ENCODE measurements around the gene OPTC.

Gene OPTC

DNA sequence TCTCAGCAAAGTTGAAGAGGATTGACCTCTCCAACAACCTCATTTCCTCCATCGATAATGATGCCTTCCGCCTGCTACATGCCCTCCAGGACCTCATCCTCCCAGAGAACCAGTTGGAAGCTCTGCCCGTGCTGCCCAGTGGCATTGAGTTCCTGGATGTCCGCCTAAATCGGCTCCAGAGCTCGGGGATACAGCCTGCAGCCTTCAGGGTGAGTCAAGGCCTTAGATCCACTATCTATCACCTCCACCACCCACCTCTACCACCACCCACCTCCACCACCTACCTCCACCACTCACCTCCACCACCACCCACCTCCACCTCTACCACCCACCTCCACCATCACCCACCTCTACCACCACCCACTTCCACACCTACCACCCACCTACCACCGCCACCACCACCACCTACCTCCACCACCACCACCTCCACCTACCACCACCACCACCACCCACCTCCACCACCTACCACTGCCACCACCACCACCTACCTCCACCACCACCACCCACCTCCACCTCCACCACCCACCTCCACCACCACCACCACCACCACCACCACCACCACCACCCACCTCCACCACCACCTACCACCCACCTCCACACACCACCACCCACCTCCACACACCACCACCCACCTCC is 5.8 kb downstream of the OPTC start:
- TF ChIP-seq, protein P1, sequence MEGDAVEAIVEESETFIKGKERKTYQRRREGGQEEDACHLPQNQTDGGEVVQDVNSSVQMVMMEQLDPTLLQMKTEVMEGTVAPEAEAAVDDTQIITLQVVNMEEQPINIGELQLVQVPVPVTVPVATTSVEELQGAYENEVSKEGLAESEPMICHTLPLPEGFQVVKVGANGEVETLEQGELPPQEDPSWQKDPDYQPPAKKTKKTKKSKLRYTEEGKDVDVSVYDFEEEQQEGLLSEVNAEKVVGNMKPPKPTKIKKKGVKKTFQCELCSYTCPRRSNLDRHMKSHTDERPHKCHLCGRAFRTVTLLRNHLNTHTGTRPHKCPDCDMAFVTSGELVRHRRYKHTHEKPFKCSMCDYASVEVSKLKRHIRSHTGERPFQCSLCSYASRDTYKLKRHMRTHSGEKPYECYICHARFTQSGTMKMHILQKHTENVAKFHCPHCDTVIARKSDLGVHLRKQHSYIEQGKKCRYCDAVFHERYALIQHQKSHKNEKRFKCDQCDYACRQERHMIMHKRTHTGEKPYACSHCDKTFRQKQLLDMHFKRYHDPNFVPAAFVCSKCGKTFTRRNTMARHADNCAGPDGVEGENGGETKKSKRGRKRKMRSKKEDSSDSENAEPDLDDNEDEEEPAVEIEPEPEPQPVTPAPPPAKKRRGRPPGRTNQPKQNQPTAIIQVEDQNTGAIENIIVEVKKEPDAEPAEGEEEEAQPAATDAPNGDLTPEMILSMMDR (IDR thresholded peaks at IDR 0.05; ENCODE audit: insufficient read depth, low read depth, low read length, missing control alignments), result no peak
- no peak for DNase-seq (ENCODE audit: low read depth)
- H3K4me3 ChIP-seq (ENCODE audit: low read length), result no peak overlapping the region

DNA sequence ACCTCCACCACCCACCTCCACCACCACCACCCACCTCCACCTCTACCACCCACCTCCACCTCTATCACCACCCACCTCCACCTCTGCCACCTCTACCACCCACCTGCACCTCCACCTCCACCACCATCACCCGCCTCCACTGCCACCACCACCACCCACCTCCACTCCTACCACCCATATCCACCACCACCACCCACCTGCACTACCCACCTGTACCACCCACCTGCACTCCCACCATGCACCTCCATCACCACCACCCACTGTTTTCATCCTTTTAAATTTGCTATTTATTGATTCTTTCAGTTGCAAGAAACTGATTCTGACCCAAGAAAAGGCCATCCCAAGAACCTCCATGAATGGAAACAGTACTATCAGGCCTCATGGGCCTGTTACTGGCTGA is 6.3 kb downstream of the OPTC start:
- TF ChIP-seq, protein P1 (IDR thresholded peaks at IDR 0.05; ENCODE audit: insufficient read depth, low read depth, low read length, missing control alignments), result no peak

DNA sequence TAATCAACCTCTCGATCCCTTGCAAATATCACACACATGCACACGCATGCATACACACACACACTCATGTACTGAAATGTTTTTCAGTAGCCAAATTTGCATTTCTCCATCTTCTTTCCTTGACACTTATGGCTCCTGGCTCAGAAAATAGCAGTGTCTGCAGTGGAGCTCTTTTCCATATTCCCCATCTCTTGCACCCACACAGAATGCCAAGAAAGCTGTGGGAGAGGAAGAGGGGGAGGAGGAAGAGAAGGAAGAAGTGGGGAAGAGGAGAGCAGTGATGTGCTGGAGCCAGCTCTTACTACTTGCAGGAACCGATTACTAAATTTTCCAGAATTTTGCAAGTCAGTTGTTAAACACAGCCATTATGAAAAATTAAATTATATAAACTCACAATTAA is 9.9 kb downstream of the OPTC start:
- TF ChIP-seq, protein P1 (IDR thresholded peaks at IDR 0.05; ENCODE audit: insufficient read depth, low read depth, low read length, missing control alignments), result no peak
- no peak for DNase-seq (ENCODE audit: low read depth)
- no peak overlapping the region for H3K4me3 ChIP-seq (ENCODE audit: low read length)

More for the DNA sequence above, 6.3 kb downstream of the OPTC start:
- no peak for DNase-seq (ENCODE audit: low read depth)
- H3K4me3 ChIP-seq (ENCODE audit: low read length), result no peak overlapping the region

DNA sequence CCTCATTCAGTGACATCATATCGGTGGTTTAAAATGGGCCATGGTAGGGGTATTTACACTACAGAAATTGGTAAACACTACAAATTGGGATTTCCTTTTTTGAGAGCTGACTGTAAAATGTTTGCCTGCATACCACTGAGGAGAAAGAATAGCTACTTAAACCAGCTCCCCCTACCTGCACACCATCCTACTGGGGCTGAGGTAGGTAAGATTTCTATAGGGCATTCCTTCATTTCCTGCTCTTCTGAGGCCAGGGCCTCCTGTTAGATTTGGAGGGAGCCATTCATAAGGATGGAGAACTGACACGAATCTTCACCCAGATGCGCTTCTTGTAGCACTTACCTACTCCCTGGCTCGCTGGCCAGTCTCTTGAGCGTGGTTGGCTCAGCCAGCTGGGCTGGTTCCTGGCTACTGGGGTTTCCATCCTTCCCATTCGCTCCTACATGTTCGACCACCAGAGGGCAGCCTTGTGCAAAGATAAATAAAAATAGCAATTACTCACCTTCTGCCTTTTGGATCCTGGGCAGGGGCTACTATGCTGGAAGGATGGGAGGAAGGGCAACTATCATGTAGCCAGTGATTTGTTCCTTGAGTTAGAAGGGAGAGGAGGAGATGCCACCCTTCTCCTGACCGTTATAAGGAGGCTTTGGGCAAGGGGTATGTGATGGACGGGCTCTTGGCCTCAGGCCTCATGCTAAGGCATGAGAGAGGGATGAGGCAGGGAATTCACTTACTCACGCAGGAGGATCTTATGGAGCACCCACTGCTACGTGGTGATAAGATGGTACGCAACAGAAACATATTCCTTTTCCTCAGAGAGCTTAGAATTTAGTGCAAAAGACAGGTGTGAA is 10.7 kb downstream of the OPTC start:
- DNase-seq (ENCODE audit: low read depth), result peak; percentile 86
- TF ChIP-seq, protein P1 (IDR thresholded peaks at IDR 0.05; ENCODE audit: insufficient read depth, low read depth, low read length, missing control alignments), result peak; percentile 70
- no peak overlapping the region for H3K4me3 ChIP-seq (ENCODE audit: low read length)

DNA sequence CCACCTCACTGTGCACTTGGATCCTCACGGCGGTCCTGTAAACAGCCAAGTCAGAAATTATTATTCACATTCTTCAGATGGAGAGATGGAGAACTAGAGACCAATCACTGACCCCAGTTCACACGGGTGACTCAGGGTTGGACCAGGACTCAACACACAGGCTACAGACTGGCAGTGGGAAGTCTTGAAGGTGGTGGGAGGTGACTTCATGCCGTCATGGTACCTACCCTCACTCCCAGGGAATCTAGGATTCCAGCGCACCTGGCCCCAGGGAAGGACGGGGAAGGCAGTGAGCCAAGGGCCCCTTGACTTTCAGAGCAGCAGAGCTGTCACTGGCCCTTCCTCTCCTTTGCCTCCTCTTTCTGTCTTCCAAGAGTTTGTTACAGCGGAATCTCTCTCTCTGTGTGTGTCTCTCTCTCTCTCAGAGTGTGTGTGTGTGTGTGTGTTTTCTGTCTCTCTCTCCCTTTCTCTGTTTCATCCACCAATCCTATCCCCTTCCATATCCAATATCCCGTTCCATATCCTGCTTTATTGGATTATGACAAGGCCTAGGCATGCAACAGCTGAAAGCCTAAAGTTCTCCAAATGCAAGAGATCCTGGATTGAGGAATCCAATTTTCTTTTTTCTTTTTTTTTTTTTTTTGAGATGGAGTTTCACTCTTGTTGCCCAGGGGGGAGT is 11.7 kb downstream of the OPTC start:
- TF ChIP-seq, protein P1 (IDR thresholded peaks at IDR 0.05; ENCODE audit: insufficient read depth, low read depth, low read length, missing control alignments), result no peak
- no peak overlapping the region for H3K4me3 ChIP-seq (ENCODE audit: low read length)
- no peak for DNase-seq (ENCODE audit: low read depth)

DNA sequence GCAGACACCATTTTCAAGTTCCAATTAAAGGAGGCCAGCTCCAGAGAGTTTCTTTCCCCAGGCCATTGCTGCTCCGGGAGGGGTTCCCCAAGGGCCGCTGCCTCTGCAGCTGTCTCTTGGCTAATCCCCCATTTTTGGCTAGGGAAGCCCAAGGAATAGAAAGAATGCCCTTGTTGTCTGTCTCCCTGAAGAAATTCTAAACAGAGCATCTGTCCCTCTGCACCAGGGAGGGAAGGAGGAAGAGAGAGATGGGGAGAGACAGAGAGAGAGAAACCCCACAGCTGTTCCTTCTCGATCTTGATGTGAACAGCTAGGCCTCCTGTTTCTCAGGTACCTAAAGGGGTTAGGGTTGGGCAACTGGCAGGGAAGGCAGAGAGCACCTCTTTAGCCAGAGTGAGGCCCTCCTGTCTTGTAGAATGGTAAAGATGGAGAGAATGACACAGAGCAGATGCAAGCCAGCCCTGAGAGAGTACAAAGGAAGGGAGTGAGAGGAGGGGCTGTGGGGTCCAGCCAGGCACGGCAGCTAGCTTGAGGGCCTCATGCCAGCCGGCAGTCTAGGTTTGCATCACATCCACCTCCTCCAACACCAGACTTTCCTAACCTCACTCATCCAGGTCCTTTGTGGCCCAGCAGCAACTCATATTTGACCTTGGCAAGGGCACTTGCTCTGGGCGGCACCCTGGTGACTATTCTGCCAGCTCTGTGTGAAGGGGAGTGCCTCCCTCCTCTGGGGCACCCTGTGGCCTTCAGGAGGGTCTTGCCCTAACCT is 13.1 kb downstream of the OPTC start:
- TF ChIP-seq, protein P1 (IDR thresholded peaks at IDR 0.05; ENCODE audit: insufficient read depth, low read depth, low read length, missing control alignments), result no peak

More for the DNA sequence above, 13.1 kb downstream of the OPTC start:
- H3K4me3 ChIP-seq (ENCODE audit: low read length), result no peak overlapping the region
- no peak for DNase-seq (ENCODE audit: low read depth)

All from epithelial cell of esophagus (primary cell).